T-cell (primary cell): ENCODE results near the gene TYMP. TPM values are rescaled to one million over a fixed set of nuclear protein-coding genes. Genes with fewer than 3 reads are reported as not detected.
"Not testable (repeated sequence)": the region's sequence is repeated elsewhere in the genome, so short reads cannot be mapped to it uniquely, and the experiment has no call there.

Experiments used
- ATAC-seq, 4 experiments: fragments of 200-7000 bp in 3 of 4; fragments of 150-1000 bp in 1 of 4; cut with Tn5 transposase; replicated peaks in 1 of 4; 1 replicate in 3 of 4; 2 replicates in 1 of 4; pipeline ENCODE4 v1.10.0; 2021; ENCODE audit warnings: moderate library complexity in 3 of 4, mild to moderate bottlenecking in 2 of 4, moderate number of reproducible peaks in 1 of 4
- CTCF ChIA-PET, 2 donors: fragments of 300-600 bp; sonication (Branson Sonifier 250); formaldehyde crosslinking; loops; one replicate each; lab custom pipeline; 2022; ENCODE audit warnings: antibody characterized with exemption in 2 of 2; lab: Charles Lee
- POLR2A ChIA-PET, 2 donors: fragments of 300-600 bp; sonication (Branson Sonifier 250); formaldehyde crosslinking; loops; one replicate each; lab custom pipeline; 2022; ENCODE audit warnings: antibody characterized with exemption in 2 of 2; lab: Charles Lee
- DNase-seq, 35 experiments: peaks; one replicate each; pipeline versions ENCODE4 v3.0.0 to v3.0.0-alpha.2; 2013 to 2023
- H3K27ac ChIP-seq: one replicate; pipeline ENCODE4 v1.5.1; 2013; ENCODE audit warnings: low read length
- H3K27me3 ChIP-seq, 2 experiments: replicated peaks in 1 of 2; 1 replicate in 1 of 2; 2 replicates in 1 of 2; pipeline versions ENCODE4 v1.6.1 to v1.7.0; 2013; ENCODE audit warnings: low read length in 1 of 2, mixed read lengths in 1 of 2; ENCODE audit not compliant: control insufficient read depth in 2 of 2, insufficient read depth in 2 of 2; ENCODE audit errors: extremely low read depth in 1 of 2
- H3K36me3 ChIP-seq, 2 donors: 1 replicate in 1 of 2; 2 replicates in 1 of 2; pipeline versions ENCODE4 v1.6.1 to v1.7.0; 2013; ENCODE audit warnings: low read length in 1 of 2; ENCODE audit not compliant: control insufficient read depth in 2 of 2, insufficient read depth in 1 of 2; ENCODE audit errors: extremely low read depth in 1 of 2
- H3K4me1 ChIP-seq, 2 experiments: 1 replicate in 1 of 2; 2 replicates in 1 of 2; pipeline versions ENCODE4 v1.6.1 to v1.7.0; 2013; ENCODE audit warnings: low read length in 2 of 2, mixed read lengths in 1 of 2; ENCODE audit not compliant: insufficient read depth in 2 of 2, control insufficient read depth in 1 of 2; ENCODE audit errors: extremely low read depth in 1 of 2
- H3K4me3 ChIP-seq, 2 donors: 1 replicate in 1 of 2; 2 replicates in 1 of 2; pipeline versions ENCODE4 v1.5.1 to v1.7.0; 2013; ENCODE audit warnings: mild to moderate bottlenecking in 2 of 2, low read length in 1 of 2, moderate library complexity in 1 of 2; ENCODE audit not compliant: control insufficient read depth in 1 of 2; ENCODE audit errors: extremely low read depth in 1 of 2
- H3K9me3 ChIP-seq: 2 replicates; pipeline ENCODE4 v1.7.0; 2013
- H3K27ac Mint-ChIP-seq, 2 donors: one replicate each; pipeline ENCODE4 v1.8.0; 2020 to 2021; ENCODE audit warnings: mild to moderate bottlenecking in 2 of 2, mixed read lengths in 2 of 2
- H3K27me3 Mint-ChIP-seq, 2 donors: one replicate each; pipeline ENCODE4 v1.8.0; 2021 to 2022; ENCODE audit warnings: mixed read lengths in 2 of 2
- H3K36me3 Mint-ChIP-seq: one replicate; pipeline ENCODE4 v1.8.0; 2021; ENCODE audit warnings: mixed read lengths
- H3K4me1 Mint-ChIP-seq, 3 donors: one replicate each; pipeline ENCODE4 v1.8.0; 2020 to 2022; ENCODE audit warnings: mixed read lengths in 3 of 3, mild to moderate bottlenecking in 1 of 3
- H3K4me3 Mint-ChIP-seq, 3 donors: one replicate each; pipeline ENCODE4 v1.8.0; 2020 to 2022; ENCODE audit warnings: mild to moderate bottlenecking in 3 of 3, mixed read lengths in 3 of 3, moderate library complexity in 3 of 3
- H3K9me3 Mint-ChIP-seq, 3 donors: one replicate each; pipeline ENCODE4 v1.8.0; 2020 to 2022; ENCODE audit warnings: mixed read lengths in 3 of 3
- WGBS: methylation state at CpG from one replicate; pipeline ENCODE4 v1.1.5; 2013; ENCODE audit warnings: missing lambda C conversion rate; ENCODE audit not compliant: insufficient coverage; 5-methylcytosine and 5-hydroxymethylcytosine counted together
- total RNA-seq, 35 experiments: library from RNA in 6 of 35; stranded (reverse) in 6 of 35; fragments of 120-200 nt in 1 of 35; gene quantifications; one replicate each; pipeline versions ENCODE4 v1.2.1 to v1.2.4 and lab custom pipeline; 2013 to 2026

TYMP gene
- total RNA-seq, 5 donors from 2014 or later (not counting 1 experiment from before 2014, with no cell fraction given): 11.6 to 29.1 (median 14.9) TPM

GRCh38 chr22:50523458-50523805 lies 6.4 kb downstream of the TYMP start:
- ATAC-seq (no peak), DNase-seq (no peak)
- POLR2A ChIA-PET: no interaction called here
- Mint-ChIP-seq H3K36me3 (peaks cover 3% of the 10 kb centered on the region), H3K9me3 (no peaks in the 10 kb centered on the region), H3K4me1 (peaks cover 23 to 26% (median 26%) of the 10 kb centered on the region in 3 donors), H3K27ac (no peak overlapping the region), H3K4me3 (peak overlapping the region in 2 of 3 donors; percentile 8 to 37), H3K27me3 (no peaks in the 10 kb centered on the region)
- Histone ChIP-seq H3K27me3 (no peaks in the 10 kb centered on the region), H3K9me3 (no peaks in the 10 kb centered on the region), H3K36me3 (peaks cover 31 to 45% of the 10 kb centered on the region in 2 donors), H3K4me3 (no peak overlapping the region), H3K27ac (no peak overlapping the region), H3K4me1 (peaks cover 6 to 34% of the 10 kb centered on the region in 2 experiments)
- WGBS: 96% methylated on average over 16 of the region's 16 CpGs
- CTCF ChIA-PET: no interaction called here

- Mint-ChIP-seq H3K36me3 (peaks cover 3% of the 10 kb centered on the region), H3K4me3 (peak overlapping the region in 1 of 3 donors; percentile 37), H3K9me3 (no peaks in the 10 kb centered on the region), H3K4me1 (peaks cover 18 to 22% (median 21%) of the 10 kb centered on the region in 3 donors), H3K27ac (peak overlapping the region in 1 of 2 donors; percentile 36), H3K27me3 (no peaks in the 10 kb centered on the region)
- ChIA-PET CTCF (interaction anchor here in 1 of 2 donors (1.0 kb wide), 1 partner anchor 53 kb away, joined by 3 read pairs; no protein-coding TSS in a partner anchor), POLR2A (interaction anchor here in 1 of 2 donors (0.8 kb wide), 1 partner anchor 16 kb away, joined by 3 read pairs; no protein-coding TSS in a partner anchor)
- WGBS: 92% methylated on average over 13 of the region's 22 CpGs
- Histone ChIP-seq H3K27ac (no peak overlapping the region), H3K4me1 (peaks cover 6 to 29% of the 10 kb centered on the region in 2 experiments), H3K27me3 (no peaks in the 10 kb centered on the region), H3K4me3 (no peak overlapping the region), H3K9me3 (no peaks in the 10 kb centered on the region), H3K36me3 (peaks cover 36 to 50% of the 10 kb centered on the region in 2 donors)
- ATAC-seq: no peak
- no peak for DNase-seq
Observed at GRCh38 chr22:50522806-50523438, 6.9 kb downstream of the TYMP start.

- DNase-seq (no peak), ATAC-seq (no peak)
- whole genome bisulfite sequencing: 100% methylated on average over 5 of the region's 15 CpGs
- peaks cover 6 to 24% of the 10 kb centered on the region in 2 experiments for H3K4me1 ChIP-seq
- H3K36me3 Mint-ChIP-seq: peaks cover 3% of the 10 kb centered on the region
- no peak overlapping the region for H3K27ac ChIP-seq
- H3K27ac Mint-ChIP-seq: peak overlapping the region in 1 of 2 donors; percentile 28
- H3K4me3 Mint-ChIP-seq: no peak overlapping the region
- ChIA-PET POLR2A (interaction anchor here in 1 of 2 donors (0.8 kb wide), 1 partner anchor 16 kb away, joined by 3 read pairs; no protein-coding TSS in a partner anchor), CTCF (interaction anchor here in 1 of 2 donors (1.0 kb wide), 1 partner anchor 52 kb away, joined by 3 read pairs; no protein-coding TSS in a partner anchor)
- H3K4me1 Mint-ChIP-seq: peaks cover 12 to 15% (median 14%) of the 10 kb centered on the region in 3 donors
- H3K9me3 ChIP-seq: no peaks in the 10 kb centered on the region
- no peaks in the 10 kb centered on the region for H3K9me3 Mint-ChIP-seq
- no peaks in the 10 kb centered on the region for H3K27me3 ChIP-seq
- no peaks in the 10 kb centered on the region for H3K27me3 Mint-ChIP-seq
- no peak overlapping the region for H3K4me3 ChIP-seq
- peaks cover 43 to 56% of the 10 kb centered on the region in 2 donors for H3K36me3 ChIP-seq
Observed at GRCh38 chr22:50522208-50522805, 7.5 kb downstream of the TYMP start.

- DNase-seq (no peak), ATAC-seq (no peak)
- Mint-ChIP-seq H3K27ac (no peak overlapping the region), H3K36me3 (peaks cover 3% of the 10 kb centered on the region), H3K4me3 (no peak overlapping the region), H3K27me3 (no peaks in the 10 kb centered on the region), H3K4me1 (peaks cover 6 to 10% (median 9%) of the 10 kb centered on the region in 3 donors), H3K9me3 (no peaks in the 10 kb centered on the region)
- peaks cover 6 to 18% of the 10 kb centered on the region in 2 experiments for H3K4me1 ChIP-seq
- peaks cover 49 to 61% of the 10 kb centered on the region in 2 donors for H3K36me3 ChIP-seq
- no peak overlapping the region for H3K27ac ChIP-seq
- H3K27me3 ChIP-seq: no peaks in the 10 kb centered on the region
- ChIA-PET POLR2A (no interaction called here), CTCF (no interaction called here)
- no peak overlapping the region for H3K4me3 ChIP-seq
- WGBS: 98% methylated on average over 6 of the region's 10 CpGs
- H3K9me3 ChIP-seq: no peaks in the 10 kb centered on the region
Observed at GRCh38 chr22:50521710-50522109, 8.1 kb downstream of the TYMP start.

GRCh38 chr22:50520826-50521453 lies 8.9 kb downstream of the TYMP start:
- H3K36me3 Mint-ChIP-seq: peaks cover 5% of the 10 kb centered on the region
- H3K27me3 Mint-ChIP-seq: no peaks in the 10 kb centered on the region
- H3K4me1 Mint-ChIP-seq: peaks cover 7 to 10% (median 9%) of the 10 kb centered on the region in 3 donors
- DNase-seq: no peak
- Histone ChIP-seq H3K27me3 (no peaks in the 10 kb centered on the region), H3K4me1 (peaks cover 6 to 14% of the 10 kb centered on the region in 2 experiments), H3K9me3 (no peaks in the 10 kb centered on the region), H3K27ac (no peak overlapping the region), H3K4me3 (no peak overlapping the region), H3K36me3 (peaks cover 50 to 66% of the 10 kb centered on the region in 2 donors)
- H3K4me3 Mint-ChIP-seq: no peak overlapping the region
- ChIA-PET POLR2A (no interaction called here), CTCF (no interaction called here)
- no peaks in the 10 kb centered on the region for H3K9me3 Mint-ChIP-seq
- no peak for ATAC-seq
- 100% methylated on average over 6 of the region's 13 CpGs for WGBS
- H3K27ac Mint-ChIP-seq: no peak overlapping the region

- 94% methylated on average over 7 of the region's 8 CpGs for WGBS
- H3K9me3 ChIP-seq, H3K4me3 ChIP-seq, DNase-seq, H3K27me3 Mint-ChIP-seq, H3K27ac ChIP-seq, H3K36me3 Mint-ChIP-seq, H3K27ac Mint-ChIP-seq, CTCF ChIA-PET, POLR2A ChIA-PET, H3K27me3 ChIP-seq, H3K4me3 Mint-ChIP-seq, H3K9me3 Mint-ChIP-seq, ATAC-seq: not testable (repeated sequence)
- peaks cover 11 to 14% (median 13%) of the 10 kb centered on the region in 3 donors for H3K4me1 Mint-ChIP-seq
- Histone ChIP-seq H3K4me1 (peaks cover 6 to 14% of the 10 kb centered on the region in 2 experiments), H3K36me3 (peaks cover 50 to 66% of the 10 kb centered on the region in 2 donors)
Observed at GRCh38 chr22:50520184-50520583, 9.6 kb downstream of the TYMP start.
